ENCODE measurements around the gene ADGRB2.

Gene ADGRB2

DNA sequence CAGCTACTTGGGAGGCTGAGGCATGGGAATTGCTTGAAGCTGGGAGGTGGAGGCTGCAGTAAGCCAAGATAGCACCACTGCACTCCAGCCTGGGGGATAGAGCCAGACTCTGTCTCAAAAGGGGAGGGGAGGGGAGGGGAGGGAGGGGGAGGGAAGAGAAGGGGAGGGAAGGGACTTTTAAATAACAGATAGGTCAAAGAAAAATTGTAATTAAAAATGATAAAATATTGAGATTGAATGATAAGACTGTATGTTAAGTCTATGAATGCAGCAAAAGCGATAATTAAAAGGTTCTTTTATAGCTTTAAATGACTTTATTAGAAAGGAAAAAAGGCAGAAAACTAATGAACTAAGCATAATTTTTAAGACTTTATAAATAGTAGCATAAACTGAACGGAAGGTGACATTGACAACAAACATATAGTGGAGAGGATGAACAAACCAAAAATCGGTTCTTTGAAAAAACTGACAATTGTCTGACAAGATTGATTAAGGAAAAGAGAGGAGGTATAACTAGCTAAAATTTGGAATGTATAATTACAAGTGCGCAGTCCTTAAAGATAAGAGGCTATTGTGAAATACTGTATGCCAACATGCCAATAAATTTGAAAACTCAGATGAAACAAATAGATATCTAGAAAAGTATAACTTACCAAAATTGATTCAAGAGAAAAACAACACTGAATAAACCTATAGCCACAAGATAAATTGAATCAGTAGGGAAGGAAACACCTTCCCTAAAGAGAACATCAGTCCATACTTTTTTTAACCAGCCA lies 43.3 kb upstream of the ADGRB2 start:
- H3K4ac ChIP-seq (ENCODE audit: low read depth, low read length) = no peak overlapping the region
- H3K18ac ChIP-seq (ENCODE audit: low read length) = no peak overlapping the region
- H3K79me2 ChIP-seq (ENCODE audit: control insufficient read depth, insufficient read depth, low read length, poor library complexity) = no peaks in the 10 kb centered on the region
- H3K9ac ChIP-seq (ENCODE audit: low read length) = no peak overlapping the region
- H2BK5ac ChIP-seq (ENCODE audit: low read depth, low read length, poor library complexity) = no peak overlapping the region
- no peaks in the 10 kb centered on the region for H3K9me3 ChIP-seq (ENCODE audit: insufficient read depth, low read depth, low read length)
- no peak overlapping the region for H2AFZ ChIP-seq (ENCODE audit: insufficient read depth, low read length, poor library complexity)
- H3K4me2 ChIP-seq (ENCODE audit: low read length) = no peak overlapping the region
- DNase-seq = no peak
- H3K14ac ChIP-seq (ENCODE audit: low read length) = no peak overlapping the region
- no peaks in the 10 kb centered on the region for H3K27me3 ChIP-seq (ENCODE audit: insufficient read depth, low read length)
- no peak overlapping the region for H2BK12ac ChIP-seq (ENCODE audit: low read length)
- no peak overlapping the region for H2BK120ac ChIP-seq (ENCODE audit: insufficient read depth, low read length, poor library complexity)
- no peaks in the 10 kb centered on the region for H3K36me3 ChIP-seq (ENCODE audit: control insufficient read depth in 1 of 2, insufficient read depth in 2 of 2, low read length in 2 of 2)
- H3K79me1 ChIP-seq (ENCODE audit: low read length) = no peaks in the 10 kb centered on the region
- no peak overlapping the region for H4K8ac ChIP-seq (ENCODE audit: low read depth, low read length)
- no peak overlapping the region for H4K12ac ChIP-seq (ENCODE audit: low read depth, low read length)
- H3K4me1 ChIP-seq (ENCODE audit: control insufficient read depth in 1 of 2, insufficient read depth in 2 of 2, low read length in 2 of 2) = no peaks in the 10 kb centered on the region
- no peak overlapping the region for H3K4me3 ChIP-seq (ENCODE audit: low read depth, low read length)
- H3K23ac ChIP-seq (ENCODE audit: low read length) = no peak overlapping the region
- H2AK5ac ChIP-seq (ENCODE audit: low read length) = no peak overlapping the region
- H3K27ac ChIP-seq (ENCODE audit: low read depth, low read length) = no peak overlapping the region
- H4K91ac ChIP-seq (ENCODE audit: low read depth, low read length) = no peak overlapping the region
- no CpG with 5 or more reads among the region's 4 CpGs for WGBS (ENCODE audit: extremely low coverage, insufficient coverage, insufficient read length)

DNA sequence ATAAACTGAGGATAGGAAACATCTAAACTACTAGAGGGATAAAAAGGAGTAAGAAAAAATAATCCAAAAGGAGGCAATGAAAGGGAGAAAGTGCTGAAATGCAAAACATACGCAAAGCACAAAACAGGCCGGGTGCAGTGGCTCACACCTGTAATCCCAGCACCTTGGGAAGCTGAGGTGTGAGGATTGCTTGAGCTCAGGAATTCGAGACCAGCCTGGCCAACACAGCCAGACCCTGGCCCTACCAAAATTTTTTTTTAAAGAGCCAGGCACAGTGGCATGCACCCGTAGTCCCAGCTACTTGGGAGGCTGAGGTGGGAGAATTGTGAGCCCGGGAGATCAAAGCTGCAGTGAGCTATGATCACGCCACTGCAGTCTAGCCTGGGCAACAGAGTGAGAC lies 41.2 kb upstream of the ADGRB2 start:
- Histone ChIP-seq H4K12ac (ENCODE audit: low read depth, low read length) (no peak overlapping the region), H2BK5ac (ENCODE audit: low read depth, low read length, poor library complexity) (no peak overlapping the region), H3K4me3 (ENCODE audit: low read depth, low read length) (no peak overlapping the region), H3K4me1 (ENCODE audit: control insufficient read depth in 1 of 2, insufficient read depth in 2 of 2, low read length in 2 of 2) (no peaks in the 10 kb centered on the region), H3K79me2 (ENCODE audit: control insufficient read depth, insufficient read depth, low read length, poor library complexity) (no peaks in the 10 kb centered on the region), H3K9ac (ENCODE audit: low read length) (no peak overlapping the region), H3K27ac (ENCODE audit: low read depth, low read length) (no peak overlapping the region), H2BK120ac (ENCODE audit: insufficient read depth, low read length, poor library complexity) (no peak overlapping the region), H3K4me2 (ENCODE audit: low read length) (no peak overlapping the region), H3K27me3 (ENCODE audit: insufficient read depth, low read length) (no peaks in the 10 kb centered on the region), H2AK5ac (ENCODE audit: low read length) (no peak overlapping the region), H2AFZ (ENCODE audit: insufficient read depth, low read length, poor library complexity) (no peak overlapping the region), H3K79me1 (ENCODE audit: low read length) (no peaks in the 10 kb centered on the region), H3K23ac (ENCODE audit: low read length) (no peak overlapping the region), H4K91ac (ENCODE audit: low read depth, low read length) (no peak overlapping the region), H3K9me3 (ENCODE audit: insufficient read depth, low read depth, low read length) (no peaks in the 10 kb centered on the region), H3K36me3 (ENCODE audit: control insufficient read depth in 1 of 2, insufficient read depth in 2 of 2, low read length in 2 of 2) (no peaks in the 10 kb centered on the region), H3K4ac (ENCODE audit: low read depth, low read length) (no peak overlapping the region), H3K14ac (ENCODE audit: low read length) (no peak overlapping the region), H2BK12ac (ENCODE audit: low read length) (no peak overlapping the region), H4K8ac (ENCODE audit: low read depth, low read length) (no peak overlapping the region), H3K18ac (ENCODE audit: low read length) (no peak overlapping the region)
- no CpG with 5 or more reads among the region's 6 CpGs for WGBS (ENCODE audit: extremely low coverage, insufficient coverage, insufficient read length)
- DNase-seq = no peak

DNA sequence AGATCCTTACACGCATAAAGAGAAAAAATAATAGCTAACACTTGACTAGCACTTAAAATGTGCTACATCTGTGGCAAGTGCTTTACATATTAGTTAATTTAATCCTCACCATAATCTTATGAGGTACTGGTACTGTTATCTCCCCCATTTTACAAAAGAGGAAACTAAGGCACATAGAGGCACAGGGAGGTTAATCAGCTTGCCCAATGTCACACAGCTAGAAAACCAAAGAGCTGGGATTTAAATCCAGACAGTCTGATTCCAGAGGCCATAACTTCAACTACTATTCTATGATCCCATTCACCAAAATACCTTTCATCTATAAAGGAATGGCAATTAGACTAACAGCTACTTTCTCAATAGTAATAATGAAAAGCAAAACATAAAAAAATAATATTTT lies 40.0 kb upstream of the ADGRB2 start:
- Histone ChIP-seq H3K18ac (ENCODE audit: low read length) (no peak overlapping the region), H2BK120ac (ENCODE audit: insufficient read depth, low read length, poor library complexity) (no peak overlapping the region), H2AK5ac (ENCODE audit: low read length) (no peak overlapping the region), H2BK5ac (ENCODE audit: low read depth, low read length, poor library complexity) (no peak overlapping the region), H3K27me3 (ENCODE audit: insufficient read depth, low read length) (no peaks in the 10 kb centered on the region), H3K79me2 (ENCODE audit: control insufficient read depth, insufficient read depth, low read length, poor library complexity) (no peaks in the 10 kb centered on the region), H4K12ac (ENCODE audit: low read depth, low read length) (no peak overlapping the region), H3K36me3 (ENCODE audit: control insufficient read depth in 1 of 2, insufficient read depth in 2 of 2, low read length in 2 of 2) (no peaks in the 10 kb centered on the region), H3K79me1 (ENCODE audit: low read length) (no peaks in the 10 kb centered on the region), H3K9me3 (ENCODE audit: insufficient read depth, low read depth, low read length) (no peaks in the 10 kb centered on the region), H3K4ac (ENCODE audit: low read depth, low read length) (no peak overlapping the region), H3K9ac (ENCODE audit: low read length) (no peak overlapping the region), H3K23ac (ENCODE audit: low read length) (no peak overlapping the region), H3K4me1 (ENCODE audit: control insufficient read depth in 1 of 2, insufficient read depth in 2 of 2, low read length in 2 of 2) (peaks cover 0 to 2% of the 10 kb centered on the region in 2 experiments), H4K91ac (ENCODE audit: low read depth, low read length) (no peak overlapping the region), H3K4me2 (ENCODE audit: low read length) (no peak overlapping the region), H3K27ac (ENCODE audit: low read depth, low read length) (no peak overlapping the region), H3K14ac (ENCODE audit: low read length) (no peak overlapping the region), H3K4me3 (ENCODE audit: low read depth, low read length) (no peak overlapping the region), H2BK12ac (ENCODE audit: low read length) (no peak overlapping the region), H2AFZ (ENCODE audit: insufficient read depth, low read length, poor library complexity) (no peak overlapping the region), H4K8ac (ENCODE audit: low read depth, low read length) (no peak overlapping the region)
- no CpG with 5 or more reads among the region's 1 CpG for WGBS (ENCODE audit: extremely low coverage, insufficient coverage, insufficient read length)
- DNase-seq = no peak

DNA sequence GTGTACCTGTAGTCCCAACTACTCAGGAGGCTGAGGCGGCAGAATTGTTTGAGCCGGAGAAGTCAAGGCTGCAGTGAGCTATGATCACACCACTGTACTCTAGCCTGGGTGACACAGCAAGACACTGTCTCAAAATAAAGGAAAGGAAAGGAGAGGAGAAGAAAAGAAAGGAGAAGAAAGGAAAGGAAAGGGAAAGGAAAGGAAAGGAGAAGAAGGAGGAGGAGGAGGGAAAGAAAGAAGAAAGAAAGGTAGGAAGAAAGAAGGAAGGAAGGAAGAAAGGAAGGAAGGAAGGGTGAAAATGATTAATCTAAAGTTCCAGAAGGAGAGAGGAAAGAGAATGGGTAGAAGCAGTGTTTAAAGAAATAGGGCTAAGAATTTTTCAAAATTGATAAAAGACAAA lies 39.5 kb upstream of the ADGRB2 start:
- H4K91ac ChIP-seq (ENCODE audit: low read depth, low read length) = no peak overlapping the region
- no peak overlapping the region for H3K27ac ChIP-seq (ENCODE audit: low read depth, low read length)
- H2BK12ac ChIP-seq (ENCODE audit: low read length) = no peak overlapping the region
- H3K4ac ChIP-seq (ENCODE audit: low read depth, low read length) = no peak overlapping the region
- no peak overlapping the region for H4K8ac ChIP-seq (ENCODE audit: low read depth, low read length)
- H4K12ac ChIP-seq (ENCODE audit: low read depth, low read length) = no peak overlapping the region
- no peak overlapping the region for H3K9ac ChIP-seq (ENCODE audit: low read length)
- no peak overlapping the region for H3K14ac ChIP-seq (ENCODE audit: low read length)
- no peaks in the 10 kb centered on the region for H3K36me3 ChIP-seq (ENCODE audit: control insufficient read depth in 1 of 2, insufficient read depth in 2 of 2, low read length in 2 of 2)
- no CpG with 5 or more reads among the region's 2 CpGs for WGBS (ENCODE audit: extremely low coverage, insufficient coverage, insufficient read length)
- H2BK5ac ChIP-seq (ENCODE audit: low read depth, low read length, poor library complexity) = no peak overlapping the region
- no peak overlapping the region for H3K4me3 ChIP-seq (ENCODE audit: low read depth, low read length)
- H3K18ac ChIP-seq (ENCODE audit: low read length) = no peak overlapping the region
- no peaks in the 10 kb centered on the region for H3K27me3 ChIP-seq (ENCODE audit: insufficient read depth, low read length)
- no peaks in the 10 kb centered on the region for H3K79me2 ChIP-seq (ENCODE audit: control insufficient read depth, insufficient read depth, low read length, poor library complexity)
- H2AK5ac ChIP-seq (ENCODE audit: low read length) = no peak overlapping the region
- DNase-seq = no peak
- no peaks in the 10 kb centered on the region for H3K9me3 ChIP-seq (ENCODE audit: insufficient read depth, low read depth, low read length)
- H3K23ac ChIP-seq (ENCODE audit: low read length) = no peak overlapping the region
- H3K4me1 ChIP-seq (ENCODE audit: control insufficient read depth in 1 of 2, insufficient read depth in 2 of 2, low read length in 2 of 2) = peaks cover 0 to 6% of the 10 kb centered on the region in 2 experiments
- H3K4me2 ChIP-seq (ENCODE audit: low read length) = no peak overlapping the region
- H2AFZ ChIP-seq (ENCODE audit: insufficient read depth, low read length, poor library complexity) = no peak overlapping the region
- H3K79me1 ChIP-seq (ENCODE audit: low read length) = no peaks in the 10 kb centered on the region
- no peak overlapping the region for H2BK120ac ChIP-seq (ENCODE audit: insufficient read depth, low read length, poor library complexity)
